Measurements from ENCODE around the gene WDR70.

The WDR70 gene

DNA sequence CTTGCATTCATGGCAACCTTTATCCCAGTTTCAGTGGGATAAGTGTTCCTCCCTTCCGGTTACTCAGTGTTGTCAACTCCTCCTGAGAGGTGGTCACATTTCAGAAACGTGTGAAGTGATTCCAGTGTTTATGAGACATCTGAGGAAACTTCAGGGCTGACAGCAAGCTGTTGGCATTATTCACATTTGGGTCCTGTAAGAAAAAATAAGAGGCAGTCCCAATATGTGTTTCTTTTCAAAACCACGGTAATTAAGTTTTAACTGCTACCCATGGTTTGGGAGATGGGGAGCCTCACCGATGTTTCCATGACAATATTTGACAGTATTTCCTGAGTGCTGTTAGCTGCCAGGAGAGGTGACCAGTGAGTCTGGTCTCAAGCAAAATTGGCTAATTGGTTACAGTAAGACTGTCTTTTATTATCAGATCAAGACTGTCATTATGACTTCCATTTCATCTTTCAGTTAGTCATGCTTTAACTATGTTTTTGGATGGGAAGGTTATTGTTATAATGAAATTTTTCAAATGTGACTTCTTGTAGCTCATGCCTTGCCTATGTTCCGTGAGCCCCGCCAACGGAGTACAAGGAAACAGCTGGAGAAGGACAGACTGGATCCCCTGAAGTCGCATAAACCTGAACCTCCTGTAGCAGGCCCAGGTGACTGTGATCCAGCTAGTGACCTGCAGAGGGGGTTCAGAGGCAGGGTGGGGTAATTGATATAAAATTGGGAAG, 345.4 kb downstream of the WDR70 start:
- no peak overlapping the region for H3K4me3 ChIP-seq (ENCODE audit: insufficient read depth, low read length, poor library complexity, severe bottlenecking)
- no peak for TF ChIP-seq EZH2phosphoT487 (conservative IDR thresholded peaks at IDR 0.05; ENCODE audit: low read length)
- TF ChIP-seq, protein P1, sequence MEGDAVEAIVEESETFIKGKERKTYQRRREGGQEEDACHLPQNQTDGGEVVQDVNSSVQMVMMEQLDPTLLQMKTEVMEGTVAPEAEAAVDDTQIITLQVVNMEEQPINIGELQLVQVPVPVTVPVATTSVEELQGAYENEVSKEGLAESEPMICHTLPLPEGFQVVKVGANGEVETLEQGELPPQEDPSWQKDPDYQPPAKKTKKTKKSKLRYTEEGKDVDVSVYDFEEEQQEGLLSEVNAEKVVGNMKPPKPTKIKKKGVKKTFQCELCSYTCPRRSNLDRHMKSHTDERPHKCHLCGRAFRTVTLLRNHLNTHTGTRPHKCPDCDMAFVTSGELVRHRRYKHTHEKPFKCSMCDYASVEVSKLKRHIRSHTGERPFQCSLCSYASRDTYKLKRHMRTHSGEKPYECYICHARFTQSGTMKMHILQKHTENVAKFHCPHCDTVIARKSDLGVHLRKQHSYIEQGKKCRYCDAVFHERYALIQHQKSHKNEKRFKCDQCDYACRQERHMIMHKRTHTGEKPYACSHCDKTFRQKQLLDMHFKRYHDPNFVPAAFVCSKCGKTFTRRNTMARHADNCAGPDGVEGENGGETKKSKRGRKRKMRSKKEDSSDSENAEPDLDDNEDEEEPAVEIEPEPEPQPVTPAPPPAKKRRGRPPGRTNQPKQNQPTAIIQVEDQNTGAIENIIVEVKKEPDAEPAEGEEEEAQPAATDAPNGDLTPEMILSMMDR (IDR thresholded peaks at IDR 0.05; ENCODE audit: insufficient read depth, low read length, poor library complexity, severe bottlenecking), result no peak

DNA sequence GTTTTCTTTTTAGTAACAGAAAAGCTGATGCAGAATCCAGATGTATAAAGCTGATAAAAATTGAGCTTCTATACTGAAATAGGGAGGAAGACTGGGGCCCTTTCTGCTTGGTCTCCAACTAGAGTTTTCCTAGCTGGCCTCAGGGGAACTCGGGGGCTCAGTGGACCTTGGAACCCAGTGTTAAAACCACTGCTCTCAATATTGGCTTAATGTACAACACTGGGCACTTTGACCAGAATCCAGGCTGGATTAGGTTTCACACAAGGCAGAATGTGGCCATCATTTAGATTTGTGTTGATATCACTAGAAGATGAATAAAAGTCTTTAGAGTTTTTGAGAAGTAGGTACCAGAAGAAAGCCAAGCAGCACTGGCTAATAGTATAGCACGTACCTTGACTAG, 346.1 kb downstream of the WDR70 start:
- Histone ChIP-seq H4K20me1 (ENCODE audit: low read depth, low read length) (no peaks in the 10 kb centered on the region), H3K27me3 (ENCODE audit: low read length) (no peaks in the 10 kb centered on the region), H3F3A (ENCODE audit: insufficient read depth) (no peaks in the 10 kb centered on the region), H3K4me2 (ENCODE audit: low read depth, low read length, poor library complexity, severe bottlenecking) (no peak overlapping the region), H3K27ac (ENCODE audit: low read depth, low read length) (no peak overlapping the region), H3K9me2 (replicated peaks; ENCODE audit: insufficient read depth, low read length) (no peaks in the 10 kb centered on the region), H3K79me2 (ENCODE audit: insufficient read depth, low read length) (no peaks in the 10 kb centered on the region), H3K4me3 (ENCODE audit: insufficient read depth, low read length, poor library complexity, severe bottlenecking) (no peak overlapping the region), H2AFZ (ENCODE audit: low read depth, low read length, severe bottlenecking) (no peak overlapping the region), H3K9me3 (ENCODE audit: insufficient read depth, low read length) (no peaks in the 10 kb centered on the region), H3K9ac (ENCODE audit: low read length) (no peak overlapping the region), H3K36me3 (ENCODE audit: low read length) (no peaks in the 10 kb centered on the region)
- TF ChIP-seq, protein P1 (IDR thresholded peaks at IDR 0.05; ENCODE audit: insufficient read depth, low read length, poor library complexity, severe bottlenecking), result no peak
- no peak for TF ChIP-seq EZH2phosphoT487 (conservative IDR thresholded peaks at IDR 0.05; ENCODE audit: low read length)

More for the DNA sequence above, 345.4 kb downstream of the WDR70 start:
- Histone ChIP-seq H2AFZ (ENCODE audit: low read depth, low read length, severe bottlenecking) (no peak overlapping the region), H3K9me2 (replicated peaks; ENCODE audit: insufficient read depth, low read length) (no peaks in the 10 kb centered on the region), H3K27me3 (ENCODE audit: low read length) (no peaks in the 10 kb centered on the region), H4K20me1 (ENCODE audit: low read depth, low read length) (no peaks in the 10 kb centered on the region), H3K36me3 (ENCODE audit: low read length) (no peaks in the 10 kb centered on the region), H3K4me2 (ENCODE audit: low read depth, low read length, poor library complexity, severe bottlenecking) (no peak overlapping the region), H3F3A (ENCODE audit: insufficient read depth) (no peaks in the 10 kb centered on the region), H3K9me3 (ENCODE audit: insufficient read depth, low read length) (no peaks in the 10 kb centered on the region), H3K9ac (ENCODE audit: low read length) (no peak overlapping the region), H3K27ac (ENCODE audit: low read depth, low read length) (no peak overlapping the region), H3K79me2 (ENCODE audit: insufficient read depth, low read length) (no peaks in the 10 kb centered on the region)

DNA sequence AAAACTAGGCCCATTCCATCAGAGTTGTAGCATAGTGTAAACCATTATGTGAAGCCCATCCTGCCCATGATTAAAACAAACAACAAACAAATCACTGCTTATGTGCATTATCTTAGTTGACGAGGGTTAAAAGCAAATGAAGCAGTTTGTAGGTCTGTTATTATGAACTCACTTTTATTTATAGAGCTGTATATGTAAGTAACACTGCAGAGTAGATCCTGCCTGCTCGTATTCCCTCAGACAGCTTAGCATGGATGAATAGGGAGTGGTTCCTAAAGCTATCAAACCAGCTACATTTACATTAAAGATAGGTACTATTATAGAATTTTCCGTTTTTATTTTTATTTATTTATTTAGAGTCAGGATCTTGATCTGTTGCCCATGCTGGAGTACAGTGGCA, 348.1 kb downstream of the WDR70 start:
- Histone ChIP-seq H3K4me2 (ENCODE audit: low read depth, low read length, poor library complexity, severe bottlenecking) (no peak overlapping the region), H2AFZ (ENCODE audit: low read depth, low read length, severe bottlenecking) (no peak overlapping the region), H3F3A (ENCODE audit: insufficient read depth) (no peaks in the 10 kb centered on the region), H3K27me3 (ENCODE audit: low read length) (no peaks in the 10 kb centered on the region), H3K4me3 (ENCODE audit: insufficient read depth, low read length, poor library complexity, severe bottlenecking) (no peak overlapping the region), H3K36me3 (ENCODE audit: low read length) (no peaks in the 10 kb centered on the region), H4K20me1 (ENCODE audit: low read depth, low read length) (no peaks in the 10 kb centered on the region), H3K9ac (ENCODE audit: low read length) (no peak overlapping the region), H3K27ac (ENCODE audit: low read depth, low read length) (no peak overlapping the region), H3K9me3 (ENCODE audit: insufficient read depth, low read length) (no peaks in the 10 kb centered on the region), H3K9me2 (replicated peaks; ENCODE audit: insufficient read depth, low read length) (no peaks in the 10 kb centered on the region), H3K79me2 (ENCODE audit: insufficient read depth, low read length) (no peaks in the 10 kb centered on the region)
- TF ChIP-seq, protein P1 (IDR thresholded peaks at IDR 0.05; ENCODE audit: insufficient read depth, low read length, poor library complexity, severe bottlenecking), result no peak
- TF ChIP-seq EZH2phosphoT487 (conservative IDR thresholded peaks at IDR 0.05; ENCODE audit: low read length), result no peak
